Trophoblast cell (in vitro differentiated cells and primary cell): Measurements from ENCODE around the gene DNAJC12.

Source experiments
- DNase-seq, 2 donors: peaks; one replicate each; pipeline ENCODE4 v3.0.0-alpha.2; 2016
- H2AFZ ChIP-seq: 2 replicates; pipeline ENCODE4 v1.6.1; 2013; ENCODE audit warnings: low read length, moderate library complexity, mild to moderate bottlenecking; ENCODE audit not compliant: insufficient read depth, poor library complexity
- H2AK5ac ChIP-seq: 2 replicates; pipeline ENCODE4 v1.6.1; 2013; ENCODE audit warnings: mild to moderate bottlenecking, low read length
- H2BK120ac ChIP-seq: 2 replicates; pipeline ENCODE4 v1.6.1; 2013; ENCODE audit warnings: low read length, mild to moderate bottlenecking, moderate library complexity; ENCODE audit not compliant: insufficient read depth, poor library complexity
- H2BK12ac ChIP-seq: 2 replicates; pipeline ENCODE4 v1.6.1; 2013; ENCODE audit warnings: mild to moderate bottlenecking, low read length, moderate library complexity
- H2BK5ac ChIP-seq: 2 replicates; pipeline ENCODE4 v1.6.1; 2013; ENCODE audit warnings: low read length, low read depth, moderate library complexity, mild to moderate bottlenecking; ENCODE audit not compliant: poor library complexity
- H3K14ac ChIP-seq: 2 replicates; pipeline ENCODE4 v1.6.1; 2013; ENCODE audit warnings: mild to moderate bottlenecking, low read length
- H3K18ac ChIP-seq: 2 replicates; pipeline ENCODE4 v1.6.1; 2013; ENCODE audit warnings: mild to moderate bottlenecking, low read length
- H3K23ac ChIP-seq: 2 replicates; pipeline ENCODE4 v1.6.1; 2013; ENCODE audit warnings: low read length
- H3K27ac ChIP-seq: 2 replicates; pipeline ENCODE4 v1.5.1; 2013; ENCODE audit warnings: low read depth, mild to moderate bottlenecking, inconsistent platforms, low read length, moderate library complexity
- H3K27me3 ChIP-seq: 2 replicates; pipeline ENCODE4 v1.6.1; 2013; ENCODE audit warnings: inconsistent platforms, mild to moderate bottlenecking, low read length, moderate library complexity; ENCODE audit not compliant: insufficient read depth
- H3K36me3 ChIP-seq, 2 experiments: 1 replicate in 1 of 2; 2 replicates in 1 of 2; pipeline ENCODE4 v1.6.1; 2013; ENCODE audit warnings: low read length in 2 of 2, mild to moderate bottlenecking in 2 of 2, moderate library complexity in 1 of 2; ENCODE audit not compliant: insufficient read depth in 2 of 2, control insufficient read depth in 1 of 2
- H3K4ac ChIP-seq: 2 replicates; pipeline ENCODE4 v1.6.1; 2013; ENCODE audit warnings: low read depth, mild to moderate bottlenecking, low read length, moderate library complexity
- H3K4me1 ChIP-seq, 2 experiments: 1 replicate in 1 of 2; 2 replicates in 1 of 2; pipeline ENCODE4 v1.6.1; 2013; ENCODE audit warnings: low read length in 2 of 2, mild to moderate bottlenecking in 2 of 2, moderate library complexity in 1 of 2; ENCODE audit not compliant: insufficient read depth in 2 of 2, control insufficient read depth in 1 of 2
- H3K4me2 ChIP-seq: 2 replicates; pipeline ENCODE4 v1.6.1; 2013; ENCODE audit warnings: inconsistent platforms, mild to moderate bottlenecking, low read length, moderate library complexity
- H3K4me3 ChIP-seq: 2 replicates; pipeline ENCODE4 v1.5.1; 2013; ENCODE audit warnings: mild to moderate bottlenecking, low read depth, low read length, inconsistent platforms
- H3K79me1 ChIP-seq: one replicate; pipeline ENCODE4 v1.6.1; 2013; ENCODE audit warnings: low read length
- H3K79me2 ChIP-seq: 2 replicates; pipeline ENCODE4 v1.6.1; 2013; ENCODE audit warnings: low read length, mild to moderate bottlenecking; ENCODE audit not compliant: control insufficient read depth, insufficient read depth, poor library complexity
- H3K9ac ChIP-seq: 2 replicates; pipeline ENCODE4 v1.6.1; 2013; ENCODE audit warnings: mild to moderate bottlenecking, low read length
- H3K9me3 ChIP-seq: 2 replicates; pipeline ENCODE4 v1.6.1; 2013; ENCODE audit warnings: low read depth, mild to moderate bottlenecking, control low read depth, inconsistent platforms, low read length; ENCODE audit not compliant: insufficient read depth
- H4K12ac ChIP-seq: 2 replicates; pipeline ENCODE4 v1.6.1; 2013; ENCODE audit warnings: low read depth, mild to moderate bottlenecking, low read length, moderate library complexity
- H4K8ac ChIP-seq: 2 replicates; pipeline ENCODE4 v1.6.1; 2013; ENCODE audit warnings: low read depth, mild to moderate bottlenecking, low read length, moderate library complexity
- H4K91ac ChIP-seq: one replicate; pipeline ENCODE4 v1.6.1; 2013; ENCODE audit warnings: low read depth, mild to moderate bottlenecking, low read length, moderate library complexity
- WGBS: extraction: QIAGEN DNeasy Blood & Tissue Kit; methylation state at CpG from one replicate; pipeline ENCODE4 v1.1.7; 2013; ENCODE audit warnings: missing lambda C conversion rate; ENCODE audit not compliant: insufficient read length, insufficient coverage; ENCODE audit errors: extremely low coverage; 5-methylcytosine and 5-hydroxymethylcytosine counted together

The DNAJC12 gene

DNA sequence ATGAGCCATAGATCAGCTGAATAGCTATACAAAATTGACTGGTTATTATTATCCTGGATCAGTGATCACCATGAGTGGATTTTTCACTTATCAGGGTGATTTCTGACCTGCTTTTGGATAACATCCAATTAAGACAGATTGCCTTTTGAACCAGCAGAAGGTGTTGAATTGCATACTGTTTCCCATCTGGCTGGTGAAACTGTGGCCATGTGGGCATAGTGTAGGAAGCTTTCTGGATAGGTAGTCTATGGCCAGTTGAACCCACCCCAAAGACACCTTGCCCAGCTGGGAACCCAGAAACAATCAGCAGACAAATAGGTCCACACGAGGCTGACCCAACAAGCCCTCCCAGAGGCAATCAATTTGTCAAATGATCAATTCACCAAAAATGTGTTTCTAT, 29.3 kb downstream of the DNAJC12 start:
- no peak overlapping the region for H3K23ac ChIP-seq
- no peak overlapping the region for H2AK5ac ChIP-seq
- no CpG with 5 or more reads among the region's 1 CpG for WGBS
- H2AFZ ChIP-seq: no peak overlapping the region
- H3K14ac ChIP-seq: no peak overlapping the region
- H3K9me3 ChIP-seq: no peaks in the 10 kb centered on the region
- H4K8ac ChIP-seq: no peak overlapping the region
- H3K79me1 ChIP-seq: no peaks in the 10 kb centered on the region
- no peak overlapping the region for H4K91ac ChIP-seq
- no peak overlapping the region for H2BK12ac ChIP-seq
- no peak overlapping the region for H3K27ac ChIP-seq
- H3K4me3 ChIP-seq: no peak overlapping the region
- H3K4me1 ChIP-seq: no peaks in the 10 kb centered on the region
- no peak overlapping the region for H2BK120ac ChIP-seq
- no peaks in the 10 kb centered on the region for H3K27me3 ChIP-seq
- no peak overlapping the region for H4K12ac ChIP-seq
- DNase-seq: no peak
- H3K79me2 ChIP-seq: no peaks in the 10 kb centered on the region
- H3K4me2 ChIP-seq: no peak overlapping the region
- H3K18ac ChIP-seq: no peak overlapping the region
- no peak overlapping the region for H2BK5ac ChIP-seq
- H3K36me3 ChIP-seq: no peaks in the 10 kb centered on the region
- no peak overlapping the region for H3K4ac ChIP-seq
- no peak overlapping the region for H3K9ac ChIP-seq

GRCh38 chr10:67807855-67808456, 30.0 kb downstream of the DNAJC12 start:
- no peaks in the 10 kb centered on the region for H3K9me3 ChIP-seq
- no peak overlapping the region for H3K4ac ChIP-seq

GRCh38 chr10:67804395-67804678, 33.7 kb downstream of the DNAJC12 start:
- H3K4me3 ChIP-seq: no peak overlapping the region
- H3K9ac ChIP-seq: no peak overlapping the region
- H2BK12ac ChIP-seq: no peak overlapping the region
- H3K27me3 ChIP-seq: no peaks in the 10 kb centered on the region
- H2BK120ac ChIP-seq: no peak overlapping the region
- H4K91ac ChIP-seq: no peak overlapping the region
- H3K36me3 ChIP-seq: no peaks in the 10 kb centered on the region
- H3K4me2 ChIP-seq: no peak overlapping the region
- H2BK5ac ChIP-seq: no peak overlapping the region
- H3K79me1 ChIP-seq: no peaks in the 10 kb centered on the region
- no peak overlapping the region for H3K14ac ChIP-seq
- H2AFZ ChIP-seq: no peak overlapping the region
- DNase-seq: no peak
- H3K18ac ChIP-seq: no peak overlapping the region
- no peaks in the 10 kb centered on the region for H3K4me1 ChIP-seq
- no peak overlapping the region for H3K27ac ChIP-seq
- H3K79me2 ChIP-seq: no peaks in the 10 kb centered on the region
- no peak overlapping the region for H4K12ac ChIP-seq
- no peaks in the 10 kb centered on the region for H3K9me3 ChIP-seq
- H3K23ac ChIP-seq: no peak overlapping the region
- no peak overlapping the region for H2AK5ac ChIP-seq
- no peak overlapping the region for H4K8ac ChIP-seq
- H3K4ac ChIP-seq: no peak overlapping the region

More at GRCh38 chr10:67807855-67808456, 30.0 kb downstream of the DNAJC12 start:
- Histone ChIP-seq H2AFZ (no peak overlapping the region), H2BK120ac (no peak overlapping the region), H2AK5ac (no peak overlapping the region), H3K79me1 (no peaks in the 10 kb centered on the region), H3K79me2 (no peaks in the 10 kb centered on the region), H3K4me2 (no peak overlapping the region), H3K18ac (no peak overlapping the region), H4K91ac (no peak overlapping the region), H2BK5ac (no peak overlapping the region), H3K27ac (no peak overlapping the region), H4K12ac (no peak overlapping the region), H3K4me3 (no peak overlapping the region), H4K8ac (no peak overlapping the region), H3K23ac (no peak overlapping the region), H3K14ac (no peak overlapping the region), H3K27me3 (no peaks in the 10 kb centered on the region), H3K4me1 (no peaks in the 10 kb centered on the region), H3K9ac (no peak overlapping the region), H2BK12ac (no peak overlapping the region), H3K36me3 (no peaks in the 10 kb centered on the region)
- DNase-seq: no peak
- WGBS: no CpG with 5 or more reads among the region's 4 CpGs

DNA sequence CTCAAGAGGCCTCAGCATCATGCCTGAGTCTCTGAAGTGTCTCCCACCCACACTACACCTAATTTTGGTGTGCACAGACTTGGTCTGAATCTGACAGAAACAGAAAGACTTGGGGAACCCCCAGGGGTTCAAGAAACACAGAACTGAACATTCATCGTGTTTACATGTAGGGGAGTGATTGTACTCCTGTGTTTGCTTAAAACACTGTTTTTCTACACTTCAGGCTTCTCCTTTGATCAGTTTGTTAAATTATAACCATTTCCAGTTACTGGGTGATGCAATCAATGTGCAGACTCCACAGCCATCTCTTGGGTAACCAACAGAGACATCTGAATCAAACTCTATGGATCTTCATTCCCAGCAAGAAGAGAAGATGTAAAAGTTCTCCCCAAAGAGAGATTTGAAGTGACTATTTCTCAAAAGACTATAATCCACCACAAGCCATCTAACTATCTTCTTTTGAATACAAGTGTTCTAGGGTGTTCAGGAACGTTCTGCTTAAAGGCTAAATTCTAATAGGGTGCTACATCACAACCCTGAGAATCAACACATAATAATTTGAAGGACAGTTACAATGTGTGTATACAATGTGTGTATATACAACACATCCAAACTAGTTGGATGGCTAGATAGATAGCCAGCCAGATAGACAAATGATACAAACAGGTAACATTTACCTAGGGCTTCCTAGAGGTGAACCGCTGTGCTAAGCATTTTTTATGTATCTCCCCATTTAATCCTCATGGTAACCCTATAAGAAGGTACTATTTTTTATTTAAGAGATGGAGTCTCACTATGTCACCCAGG, 34.2 kb downstream of the DNAJC12 start:
- Histone ChIP-seq H3K23ac (no peak overlapping the region), H3K4me3 (no peak overlapping the region), H3K4ac (no peak overlapping the region), H2BK12ac (no peak overlapping the region), H3K9me3 (no peaks in the 10 kb centered on the region), H3K27ac (no peak overlapping the region), H3K4me1 (no peaks in the 10 kb centered on the region), H2BK5ac (no peak overlapping the region), H4K12ac (no peak overlapping the region), H3K4me2 (no peak overlapping the region), H3K9ac (no peak overlapping the region), H2AK5ac (no peak overlapping the region), H2AFZ (no peak overlapping the region), H3K18ac (no peak overlapping the region), H3K27me3 (no peaks in the 10 kb centered on the region), H4K91ac (no peak overlapping the region), H3K36me3 (no peaks in the 10 kb centered on the region), H4K8ac (no peak overlapping the region), H2BK120ac (no peak overlapping the region), H3K79me2 (no peaks in the 10 kb centered on the region), H3K14ac (no peak overlapping the region), H3K79me1 (no peaks in the 10 kb centered on the region)
- no peak for DNase-seq
- WGBS: no CpG with 5 or more reads among the region's 3 CpGs
